HG03196 (cell line): ENCODE measurements around the gene CYLD.

ENCODE experiments used
- ATAC-seq: cut with Tn5 transposase; IDR thresholded peaks from one replicate; pipeline ENCODE4 v1.9.1; 2021; ENCODE audit not compliant: unreplicated experiment

The CYLD gene

DNA sequence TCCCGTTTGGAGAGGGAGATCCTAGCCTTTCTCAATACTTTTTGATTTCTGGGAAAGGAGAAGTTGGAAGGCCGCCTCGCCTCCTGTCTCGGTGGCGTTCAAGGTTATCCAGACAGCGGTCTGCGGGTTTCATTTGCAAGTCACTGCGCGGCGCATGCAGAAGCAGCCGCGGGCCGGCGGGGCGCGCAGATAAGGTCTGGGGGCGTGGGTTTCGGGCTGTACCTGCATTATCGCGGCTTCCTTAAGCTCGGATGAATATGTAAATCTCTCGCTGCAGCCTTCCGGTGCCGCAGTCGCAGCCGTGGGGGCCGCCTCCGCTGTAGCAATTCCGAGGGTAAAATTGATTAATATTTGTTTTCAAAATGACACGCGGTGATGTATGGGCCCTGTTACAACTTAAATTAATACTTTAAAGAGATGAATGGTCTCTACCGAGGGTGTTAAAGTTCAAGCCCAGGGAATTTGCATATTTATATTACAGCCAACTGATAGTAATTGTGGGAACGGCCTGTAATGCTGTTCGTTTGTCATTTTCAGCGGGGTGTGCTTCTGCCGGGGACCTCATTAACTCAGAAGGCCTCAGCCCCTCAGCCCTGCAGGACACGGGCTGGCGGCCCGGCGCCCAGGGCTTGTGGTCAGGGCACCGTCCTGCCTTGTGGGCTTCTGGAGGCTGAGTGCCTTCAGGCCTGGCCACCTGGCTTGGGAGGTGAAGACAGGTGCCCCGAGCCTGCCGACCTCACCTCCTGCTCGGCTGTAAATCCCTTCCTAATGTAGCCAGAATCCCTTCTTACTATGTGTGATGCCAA lies 99.4 kb downstream of the CYLD start:
- no peak for ATAC-seq

DNA sequence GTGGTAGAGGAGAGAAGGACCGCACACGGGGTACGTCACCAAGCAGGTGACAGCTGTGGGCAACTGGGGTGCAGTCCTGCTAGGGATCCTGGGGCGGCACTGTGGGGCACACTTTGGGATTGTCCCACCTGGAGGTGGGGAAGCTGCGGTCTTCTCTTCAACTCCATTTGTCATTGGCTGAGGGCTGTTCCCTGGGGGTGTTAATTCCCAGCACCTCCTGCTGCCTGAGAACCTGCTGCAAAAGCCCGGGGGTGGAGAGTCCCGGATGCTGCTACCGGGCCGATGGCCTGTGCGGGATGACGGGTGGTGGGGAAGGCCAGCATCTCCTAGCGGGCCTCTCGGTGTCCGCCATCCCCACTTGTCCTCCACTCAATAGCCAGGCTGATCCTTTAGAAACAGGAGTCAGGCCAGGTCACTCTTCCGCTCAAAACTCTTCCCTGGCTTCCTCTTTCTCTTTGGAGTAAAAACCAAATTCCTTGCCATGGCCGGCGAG lies 100.2 kb downstream of the CYLD start:
- ATAC-seq = no peak

- ATAC-seq = no peak
Observed at GRCh38 chr16:50842589-50842988, 100.7 kb downstream of the CYLD start.

DNA sequence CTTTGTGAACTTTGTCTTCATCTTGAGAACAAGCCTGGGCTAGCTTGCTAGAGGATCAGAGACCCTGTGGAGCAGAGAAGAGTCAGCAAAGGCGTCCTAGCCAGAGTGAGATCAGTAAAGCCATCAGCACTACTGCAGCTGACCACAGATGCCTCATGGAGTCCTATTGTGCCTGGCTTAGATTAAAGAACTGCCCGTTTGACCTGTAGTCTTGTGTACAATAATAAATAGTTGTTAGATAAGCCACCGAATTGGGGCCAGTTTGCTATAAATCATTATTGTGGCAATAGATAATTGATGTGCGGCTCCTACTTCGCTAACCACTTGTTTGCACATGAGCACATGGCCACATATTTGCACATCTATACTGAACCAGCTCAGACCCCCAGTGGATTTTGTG lies 103.0 kb downstream of the CYLD start:
- ATAC-seq = no peak

GRCh38 chr16:50845296-50845695 lies 103.4 kb downstream of the CYLD start:
- ATAC-seq = no peak

DNA sequence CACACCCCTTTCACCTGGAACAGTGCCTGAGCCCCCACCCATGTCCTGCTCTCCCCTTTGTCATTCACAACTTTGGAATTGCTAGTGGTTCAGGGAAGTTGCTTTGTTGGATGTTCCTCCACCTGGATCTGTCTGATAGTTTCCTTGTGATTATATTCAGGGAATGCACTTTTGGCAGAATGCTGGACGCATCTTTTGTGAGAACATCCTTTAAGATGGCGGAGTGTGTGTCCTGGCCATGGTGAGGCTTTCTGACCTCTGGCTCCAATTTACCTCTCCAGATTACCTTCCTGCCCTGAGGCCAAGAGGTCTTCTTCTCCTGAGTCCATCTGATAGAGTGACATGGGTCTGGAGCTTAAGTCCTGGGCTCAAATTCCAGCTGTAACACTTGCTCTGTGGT lies 104.6 kb downstream of the CYLD start:
- ATAC-seq = no peak

- ATAC-seq = no peak
Observed at GRCh38 chr16:50847166-50847565, 105.3 kb downstream of the CYLD start.

DNA sequence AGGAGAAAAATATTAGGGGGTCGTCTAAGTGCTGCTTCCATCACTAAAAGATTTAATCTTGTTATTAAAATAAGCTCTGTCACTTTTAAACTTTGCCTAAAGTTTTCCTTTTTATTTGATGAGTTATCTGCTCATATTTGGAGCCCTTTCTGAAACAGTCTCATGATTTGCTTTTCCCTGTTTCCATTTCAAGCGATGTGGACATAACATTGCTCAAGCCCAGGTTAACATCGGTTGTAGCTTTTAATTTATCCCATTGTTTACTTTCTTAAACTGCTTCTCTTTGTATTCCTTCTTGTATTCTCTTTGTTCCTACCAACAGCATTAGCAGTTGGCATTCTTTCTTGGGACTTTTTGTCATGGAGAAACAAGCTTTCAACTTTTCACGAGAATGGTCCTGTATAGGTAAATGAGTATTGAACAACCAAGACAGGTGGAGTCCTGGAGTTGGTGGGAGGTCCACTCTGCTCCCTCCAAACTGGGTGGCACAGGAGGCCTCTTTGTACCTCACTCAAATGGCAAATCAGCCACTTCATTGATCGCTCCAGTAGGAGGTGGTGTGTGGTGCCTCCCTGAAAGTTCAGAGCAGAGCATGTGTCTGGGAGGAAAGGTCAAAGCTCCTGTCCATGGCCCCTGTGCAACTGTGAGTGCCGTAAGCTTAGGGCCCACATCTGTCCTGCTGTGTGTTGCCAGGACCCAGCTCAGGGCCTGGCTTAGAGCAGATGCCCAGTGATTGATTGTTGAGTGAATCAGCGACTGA lies 107.0 kb downstream of the CYLD start:
- ATAC-seq = no peak
